ENCODE results near the gene WFDC2. TPM values are rescaled to one million over a fixed set of nuclear protein-coding genes. Genes with fewer than 3 reads are reported as not detected.

The WFDC2 gene
- total and polyA plus RNA-seq, 2 of the 8 experiments (the other 6 are each of a cell fraction or from before 2014, with no cell fraction given) = 77.9 to 137 TPM

DNA sequence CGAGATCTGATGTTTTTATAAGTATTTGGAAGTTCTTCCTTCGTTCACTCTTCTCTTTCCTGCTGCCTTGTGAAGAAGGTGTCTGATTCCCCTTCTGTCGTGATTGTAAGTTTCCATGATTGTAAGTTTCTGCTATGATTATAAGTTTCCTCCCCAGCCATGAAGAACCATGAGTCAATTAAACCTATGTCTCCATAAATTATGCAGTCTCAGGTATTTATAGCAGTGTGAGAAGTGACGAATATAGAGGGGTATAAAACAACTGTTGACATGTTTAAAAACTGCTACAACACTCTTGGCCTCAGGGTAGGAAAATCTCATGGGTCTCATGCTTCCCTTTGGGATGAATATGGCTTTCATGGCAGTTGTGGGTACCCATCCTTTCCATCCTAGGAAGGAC, 5.8 kb upstream of the WFDC2 start (continued):
- no peak for TF ChIP-seq JUN (IDR thresholded peaks at IDR 0.05; ENCODE audit: low read depth, low read length)
- TF ChIP-seq RAD21 (IDR thresholded peaks at IDR 0.05 in 1 of 2, conservative IDR thresholded peaks at IDR 0.05 in 1 of 2; ENCODE audit: low read depth in 2 of 2, low read length in 2 of 2) = no peak
- TF ChIP-seq, protein P1, sequence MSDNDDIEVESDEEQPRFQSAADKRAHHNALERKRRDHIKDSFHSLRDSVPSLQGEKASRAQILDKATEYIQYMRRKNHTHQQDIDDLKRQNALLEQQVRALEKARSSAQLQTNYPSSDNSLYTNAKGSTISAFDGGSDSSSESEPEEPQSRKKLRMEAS (IDR thresholded peaks at IDR 0.05) = no peak
- TF ChIP-seq GTF2F1 (IDR thresholded peaks at IDR 0.05; ENCODE audit: borderline replicate concordance, low read depth, low read length) = no peak

Measured in H1 (cell line).